Measurements from ENCODE around the gene RSPO1.
"Not testable (repeated sequence)": the region's sequence is repeated elsewhere in the genome, so short reads cannot be mapped to it uniquely, and the experiment has no call there.

Gene RSPO1

DNA sequence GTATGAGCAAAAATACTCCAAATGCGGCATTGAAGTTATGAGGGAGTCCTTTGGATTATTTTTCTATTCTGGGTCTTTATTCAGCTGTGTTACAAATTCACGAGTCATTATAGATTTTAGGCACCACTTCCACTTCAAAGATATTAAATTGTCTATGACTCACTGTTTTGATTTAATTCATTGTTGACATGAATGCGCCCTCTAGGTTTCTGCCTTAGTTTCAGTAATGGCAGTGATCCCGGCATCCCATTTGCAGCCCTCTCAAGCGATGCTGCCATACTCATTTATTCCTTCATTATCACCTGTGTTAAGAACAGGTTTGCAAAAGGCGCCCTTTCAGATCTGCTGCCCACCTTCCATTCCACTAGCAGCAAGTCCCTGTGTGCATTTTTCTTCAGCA lies 14.0 kb downstream of the RSPO1 start:
- no peak for DNase-seq (ENCODE audit: low read depth in 2 of 2)

DNA sequence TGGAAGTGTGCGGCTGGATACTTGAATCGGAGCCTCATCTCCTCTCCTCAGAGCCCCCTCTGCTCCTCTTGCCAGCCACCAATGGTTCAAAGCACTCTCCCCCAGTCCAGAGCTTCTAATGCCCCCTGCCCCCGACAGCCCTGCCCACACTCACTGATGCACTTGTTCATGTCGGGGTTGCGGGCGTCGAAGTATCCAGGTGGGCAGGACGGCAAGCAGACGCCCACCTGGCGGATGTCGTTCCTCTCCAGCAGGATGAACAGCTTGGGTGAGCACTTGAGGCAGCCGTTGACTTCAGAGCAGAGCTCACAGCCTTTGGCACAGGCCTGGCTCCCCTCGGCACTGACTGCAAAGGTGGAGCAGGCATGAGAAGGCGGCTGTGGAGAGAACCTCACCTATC lies 18.4 kb downstream of the RSPO1 start:
- no peak for DNase-seq (ENCODE audit: low read depth in 2 of 2)

DNA sequence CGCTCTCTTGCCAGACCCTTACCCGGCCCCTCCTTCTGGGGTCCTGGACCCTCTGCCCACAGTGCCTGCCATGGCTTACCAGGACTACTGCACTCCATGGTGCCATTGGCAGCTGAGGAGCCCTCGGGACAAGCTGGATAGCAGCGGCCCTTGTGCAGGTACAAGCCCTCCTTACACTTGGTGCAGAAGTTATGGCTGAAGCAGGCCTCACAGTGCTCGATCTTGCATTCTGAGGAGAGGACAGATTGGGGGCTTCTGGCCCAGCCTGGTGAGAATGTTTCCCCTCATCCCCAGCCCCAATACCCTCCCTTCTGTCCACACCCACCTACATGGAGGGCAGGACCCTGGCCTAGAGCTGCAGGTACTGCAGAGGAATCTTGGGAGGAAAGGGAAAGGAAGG lies 20.6 kb downstream of the RSPO1 start:
- DNase-seq (ENCODE audit: low read depth in 2 of 2) = no peak

DNA sequence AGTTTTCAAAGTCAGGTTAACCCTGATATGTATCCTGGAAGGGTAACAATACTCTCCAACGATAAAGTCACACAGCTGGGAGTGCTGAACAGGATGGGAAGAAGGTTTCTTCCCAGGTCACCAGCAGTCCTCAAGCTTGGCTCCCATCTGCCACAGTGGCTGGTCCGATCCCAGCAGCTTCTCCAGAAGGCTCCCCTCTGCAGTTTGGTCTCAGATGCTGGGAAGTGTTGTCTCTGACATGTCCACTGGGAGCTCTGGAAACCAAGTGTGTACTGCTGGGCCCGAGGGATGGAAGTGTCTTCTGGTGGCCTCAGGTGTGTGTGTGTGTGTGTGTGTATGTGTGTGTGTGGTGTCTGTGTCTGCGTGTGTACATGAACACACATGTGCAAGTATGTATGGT lies 22.5 kb downstream of the RSPO1 start:
- DNase-seq (ENCODE audit: low read depth in 2 of 2) = no peak

DNA sequence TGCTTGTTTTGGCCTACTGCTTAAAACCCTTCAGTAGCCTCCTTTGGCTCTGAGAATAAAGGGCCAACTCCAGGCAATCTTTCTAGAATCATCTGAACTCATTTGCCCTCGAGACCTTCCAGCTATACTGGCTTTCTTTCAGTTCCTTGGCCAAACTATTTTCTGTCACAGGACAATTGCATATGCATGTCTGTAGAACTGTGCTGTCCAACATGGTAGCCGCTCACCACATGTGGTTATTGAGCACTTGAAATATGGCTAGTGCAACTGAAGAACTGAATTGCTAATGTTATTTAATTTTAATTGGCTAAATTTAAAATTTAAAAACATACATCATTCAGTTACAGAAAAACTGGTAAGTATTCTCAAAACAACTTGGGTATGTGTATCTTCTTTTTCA lies 24.7 kb downstream of the RSPO1 start:
- DNase-seq (ENCODE audit: low read depth in 2 of 2) = no peak

DNA sequence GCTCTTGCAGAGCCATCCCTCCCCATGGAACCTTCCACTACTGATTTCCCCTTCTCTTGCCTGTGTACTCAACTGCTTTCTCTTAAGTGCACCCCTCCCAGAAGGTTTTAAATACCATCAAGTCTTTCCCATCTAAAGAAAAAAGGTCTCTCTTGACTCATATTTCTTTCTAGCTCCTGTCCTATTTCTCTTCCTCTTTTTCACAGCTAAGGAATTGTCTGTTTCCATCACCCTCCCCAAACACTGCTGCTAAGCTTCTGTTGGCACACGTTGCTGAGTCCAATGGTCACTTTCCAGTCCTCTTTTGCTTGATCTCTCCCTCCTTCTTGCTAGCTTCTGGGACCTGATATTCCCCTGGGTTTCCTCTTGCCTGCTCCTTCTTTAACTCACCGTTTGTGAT lies 25.7 kb downstream of the RSPO1 start:
- no peak for DNase-seq (ENCODE audit: low read depth in 2 of 2)

DNA sequence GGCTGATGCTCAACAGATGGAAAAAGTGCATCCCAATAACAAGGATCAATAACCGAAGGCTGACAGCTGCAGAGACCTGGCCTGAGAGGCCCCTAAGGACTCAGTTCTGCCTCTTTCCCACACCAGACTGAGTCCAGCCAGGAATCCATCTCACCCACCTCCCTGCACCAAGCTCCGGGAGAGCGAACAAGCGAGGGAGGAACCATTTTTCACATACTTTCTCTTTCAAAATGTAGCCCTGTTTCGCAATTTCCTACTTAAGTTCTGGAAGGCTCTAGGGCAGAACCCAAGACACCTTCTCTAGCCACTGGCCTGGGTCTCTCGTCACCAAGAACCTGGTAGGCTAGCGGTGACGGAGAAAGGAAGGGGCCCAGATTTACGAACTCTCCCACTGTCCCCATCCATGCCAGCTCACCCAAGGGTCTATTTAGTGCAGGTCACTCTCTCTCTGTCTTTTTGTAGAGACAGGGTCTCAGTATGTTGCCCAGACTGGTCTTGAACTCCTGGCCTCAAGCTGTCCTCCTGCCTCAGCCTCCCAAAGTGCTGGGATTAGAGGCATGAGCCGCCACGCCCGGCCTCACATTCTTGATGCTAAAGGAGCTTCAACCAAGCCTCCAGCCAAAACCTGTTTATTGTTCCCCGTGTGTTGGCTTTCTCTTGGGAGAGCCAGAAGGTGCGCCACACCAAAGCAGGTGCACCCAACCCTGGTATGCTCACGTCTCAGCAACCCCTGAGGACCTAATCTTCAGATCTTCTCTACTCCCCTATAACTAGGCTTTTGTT lies 28.0 kb downstream of the RSPO1 start:
- DNase-seq (ENCODE audit: low read depth in 2 of 2) = no peak

DNA sequence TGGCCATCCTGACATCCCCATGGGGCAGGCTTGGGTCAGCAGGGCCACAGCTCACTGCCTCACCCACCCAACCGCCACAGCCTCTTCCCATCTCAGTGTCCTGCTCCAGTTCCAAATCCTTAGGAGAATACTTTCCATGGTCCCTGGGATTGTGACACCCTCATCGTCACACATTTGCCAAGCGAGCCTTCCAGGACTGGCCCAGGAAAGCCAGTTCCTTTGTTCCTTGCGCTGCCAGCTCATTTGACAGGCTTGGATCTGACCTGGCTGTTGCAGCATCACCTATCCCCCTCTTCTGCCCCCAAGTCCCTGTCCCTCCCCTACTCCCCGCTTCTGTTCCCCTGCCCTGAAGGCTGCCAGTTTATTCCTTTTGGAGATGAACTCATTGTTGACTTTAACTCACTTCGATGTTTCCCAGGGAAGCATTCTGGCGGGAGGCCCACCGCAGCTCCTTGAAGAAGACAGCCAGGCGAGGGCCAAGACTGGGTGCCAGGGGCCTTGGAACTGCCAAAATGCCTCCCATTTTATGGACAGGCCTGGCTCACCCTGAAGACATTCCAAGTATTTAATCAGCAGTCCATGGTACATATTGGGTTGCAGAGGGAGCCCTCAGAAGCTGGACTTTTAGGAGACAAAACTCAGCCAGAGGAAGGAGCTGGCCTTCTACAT lies 28.8 kb downstream of the RSPO1 start:
- no peak for DNase-seq (ENCODE audit: low read depth in 2 of 2)

DNA sequence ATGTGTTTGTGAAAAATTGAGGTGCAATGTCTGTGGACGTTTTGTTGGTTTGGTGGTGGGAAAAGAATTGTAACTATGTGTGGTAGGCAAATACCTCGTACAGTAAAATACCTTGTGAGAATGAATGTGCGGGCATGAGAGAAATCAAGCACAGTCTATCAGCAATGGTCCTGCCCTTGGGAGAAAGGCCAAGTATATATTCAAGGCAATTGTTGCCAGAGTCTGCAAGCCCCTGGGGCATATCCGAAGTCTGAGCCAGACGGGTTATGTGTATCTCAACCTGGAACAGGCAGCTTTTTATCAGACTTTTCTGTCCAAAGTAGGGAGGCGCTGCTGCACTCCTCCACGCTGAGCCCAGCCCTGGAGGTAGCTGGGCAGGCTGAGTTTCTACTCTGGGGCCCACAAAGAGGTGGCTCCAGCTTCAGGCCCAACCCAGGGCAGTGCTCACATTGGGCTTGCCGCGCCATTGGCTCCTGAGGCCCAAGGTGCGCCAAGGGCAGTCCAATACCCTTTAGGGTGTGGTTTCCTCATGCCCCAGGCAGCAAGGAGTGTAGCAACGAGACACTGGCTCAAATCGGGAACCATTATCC lies 29.5 kb downstream of the RSPO1 start:
- DNase-seq (ENCODE audit: low read depth in 2 of 2) = no peak

DNA sequence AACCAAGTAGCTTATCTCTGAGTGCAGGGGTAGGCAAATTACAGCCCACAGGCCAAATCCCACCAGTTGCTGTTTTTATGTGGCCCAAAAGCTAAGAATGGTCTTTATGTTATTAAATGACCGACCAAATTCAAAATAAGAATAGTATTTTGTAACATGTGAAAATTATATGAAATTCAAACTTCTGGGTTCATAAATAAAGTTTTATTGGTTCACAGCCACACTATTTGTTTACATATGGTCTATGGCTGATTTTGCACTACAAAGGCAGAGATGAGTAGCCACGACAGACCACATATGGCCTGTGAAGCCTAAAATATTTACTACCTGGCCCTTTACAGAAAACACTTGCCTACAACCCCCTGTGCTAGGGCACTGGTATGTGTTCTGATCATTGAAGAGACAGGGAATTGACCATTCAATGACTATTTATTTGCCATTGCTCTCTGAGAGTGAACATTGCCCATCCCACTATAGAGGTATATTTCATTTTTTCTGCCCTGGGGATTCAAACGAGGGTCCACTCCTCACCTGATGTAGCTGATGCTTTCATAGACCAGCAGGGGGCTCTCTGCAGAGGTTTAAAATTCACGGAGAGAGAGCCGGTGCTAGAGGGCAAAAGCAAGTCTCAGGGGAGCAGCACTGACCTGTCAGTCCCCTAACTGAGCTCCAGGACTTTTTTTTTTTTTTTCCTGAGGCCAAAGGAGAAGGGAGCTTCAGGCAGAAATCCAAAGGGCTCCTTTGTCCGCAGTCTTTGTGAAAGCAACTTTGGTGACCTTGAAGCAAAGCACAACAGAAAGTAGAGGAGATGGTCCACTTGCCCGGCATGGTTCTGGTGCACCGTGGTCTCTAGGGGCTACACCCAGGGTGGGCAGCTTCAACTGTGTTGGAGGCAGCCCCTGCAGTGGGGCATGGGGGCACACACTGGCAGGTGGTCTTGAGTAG lies 31.7 kb downstream of the RSPO1 start:
- no peak for DNase-seq (ENCODE audit: low read depth in 2 of 2)

DNA sequence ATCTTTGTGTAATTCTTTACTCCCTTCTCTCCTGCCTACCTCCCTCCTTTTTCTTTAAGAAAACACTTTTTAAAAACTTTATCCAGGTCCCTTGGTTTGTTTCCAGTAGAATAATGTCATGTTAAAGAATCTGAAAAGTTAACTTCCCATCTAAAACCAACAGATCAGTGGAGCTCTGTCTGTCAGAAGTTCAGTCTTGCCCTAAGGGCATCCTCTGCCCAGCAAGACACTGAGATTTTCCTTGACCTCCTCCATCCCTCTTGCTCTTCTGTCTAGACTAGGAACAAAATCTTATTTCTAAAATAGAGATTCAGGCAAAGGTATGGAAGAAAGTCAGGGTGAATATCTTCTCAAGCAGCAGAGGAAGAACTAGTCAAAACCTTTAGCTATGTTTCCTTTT lies 33.3 kb downstream of the RSPO1 start:
- no peak for DNase-seq (ENCODE audit: low read depth in 2 of 2)

DNA sequence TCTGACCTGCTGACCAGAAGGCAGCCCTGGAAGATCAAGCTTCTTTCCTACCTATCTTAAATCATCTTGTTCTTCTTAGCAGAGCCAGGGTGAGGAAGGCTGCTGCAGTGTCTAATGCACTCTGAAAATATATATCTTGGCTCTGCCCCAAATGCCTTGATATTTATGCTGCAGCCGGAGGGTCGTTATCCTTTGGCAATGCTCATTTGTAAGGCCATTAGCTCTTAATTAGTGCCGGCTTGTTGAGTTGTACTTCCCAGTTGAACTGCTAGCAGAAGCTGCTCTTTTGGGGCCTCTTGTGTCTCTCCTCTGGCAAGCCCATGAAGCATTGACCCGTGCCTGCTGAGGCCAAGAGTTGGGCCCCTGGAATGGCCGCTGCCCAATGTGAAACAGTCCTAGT lies 34.8 kb downstream of the RSPO1 start:
- no peak for DNase-seq (ENCODE audit: low read depth in 2 of 2)

DNA sequence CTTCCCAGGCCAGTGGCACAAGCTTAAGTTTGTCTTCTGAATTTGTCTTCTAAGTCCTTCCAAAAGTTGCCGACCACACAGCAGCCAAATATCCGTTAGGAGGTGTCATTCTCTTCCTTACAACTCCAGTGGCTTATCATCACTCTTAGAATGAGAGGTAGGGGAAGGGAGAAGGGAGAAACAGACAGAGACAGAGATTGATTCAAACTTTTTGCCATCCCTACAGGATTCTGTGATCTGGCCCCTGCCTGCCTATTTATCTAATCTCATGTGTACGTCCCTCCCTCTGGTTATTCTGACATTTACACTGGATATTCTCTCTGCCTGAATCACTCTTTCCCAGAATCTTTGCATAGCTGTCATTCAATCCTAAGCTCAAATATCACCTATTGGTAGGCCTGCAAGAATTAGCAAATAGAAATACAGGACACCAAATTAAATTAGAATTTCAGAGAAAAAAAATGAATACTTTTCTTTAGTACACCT lies 38.5 kb downstream of the RSPO1 start:
- DNase-seq (ENCODE audit: low read depth in 2 of 2) = no peak

DNA sequence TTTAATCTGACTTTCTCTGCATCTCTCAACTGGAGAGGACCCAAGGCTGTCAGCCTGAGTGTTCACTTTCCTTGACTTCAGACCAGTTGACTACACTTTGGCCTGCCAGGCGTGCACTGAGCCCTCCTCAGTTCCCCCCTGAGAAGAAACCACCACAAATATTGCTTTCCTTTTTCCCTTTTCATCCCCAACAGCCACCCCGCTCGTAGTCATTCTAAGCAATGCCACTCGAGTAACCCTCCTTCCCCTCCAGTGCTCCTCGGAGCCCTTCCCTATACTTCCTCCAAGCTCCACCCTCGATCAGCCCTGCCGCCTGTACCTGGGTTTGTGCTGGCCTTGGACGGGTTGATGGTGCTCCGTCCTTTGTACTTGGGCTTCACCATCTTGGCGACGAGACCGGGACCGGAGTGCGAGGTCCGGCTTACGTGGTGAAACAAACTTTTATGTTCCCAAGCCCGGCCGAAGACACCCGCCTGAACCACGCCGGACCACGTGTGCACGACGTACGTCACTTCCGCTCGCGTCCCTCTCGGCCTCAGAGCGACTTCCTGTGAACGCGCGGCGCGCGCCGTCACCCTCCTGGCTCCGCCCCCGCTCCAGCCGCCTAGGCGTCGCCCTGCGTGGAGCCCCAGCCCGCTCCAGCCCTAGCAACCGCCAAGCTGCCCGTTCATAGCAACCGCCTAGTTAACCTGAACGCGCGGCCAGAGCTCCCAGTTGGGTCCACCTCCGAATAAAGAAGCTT lies 39.1 kb downstream of the RSPO1 start, which contains the start of gene GNL2:
TSS of gene GNL2 (minus strand) at position 498 of the 742 bp plus-strand sequence. CDS start at position 383, 115 bp downstream.
- DNase-seq (ENCODE audit: low read depth in 2 of 2) = peak; percentile 90 to 92

DNA sequence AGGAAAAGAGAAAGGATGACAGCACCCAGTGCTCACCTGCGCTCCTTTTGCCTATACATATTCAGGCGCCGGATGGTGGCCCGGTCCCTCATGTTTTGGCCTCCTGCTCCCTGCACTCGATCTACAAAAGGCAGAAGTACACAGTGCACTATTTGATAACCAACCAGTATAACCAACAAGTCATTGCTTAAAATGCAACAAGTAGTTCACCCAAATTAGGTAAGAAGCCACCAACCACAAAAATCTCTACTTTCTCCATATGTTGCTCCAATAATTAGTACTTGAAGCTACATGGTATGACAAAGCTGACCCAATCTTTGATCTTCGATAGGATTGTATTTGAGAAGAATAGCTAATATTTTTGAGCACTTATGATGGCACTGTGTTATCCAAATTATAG lies 41.0 kb downstream of the RSPO1 start:
- no peak for DNase-seq (ENCODE audit: low read depth in 2 of 2)

DNA sequence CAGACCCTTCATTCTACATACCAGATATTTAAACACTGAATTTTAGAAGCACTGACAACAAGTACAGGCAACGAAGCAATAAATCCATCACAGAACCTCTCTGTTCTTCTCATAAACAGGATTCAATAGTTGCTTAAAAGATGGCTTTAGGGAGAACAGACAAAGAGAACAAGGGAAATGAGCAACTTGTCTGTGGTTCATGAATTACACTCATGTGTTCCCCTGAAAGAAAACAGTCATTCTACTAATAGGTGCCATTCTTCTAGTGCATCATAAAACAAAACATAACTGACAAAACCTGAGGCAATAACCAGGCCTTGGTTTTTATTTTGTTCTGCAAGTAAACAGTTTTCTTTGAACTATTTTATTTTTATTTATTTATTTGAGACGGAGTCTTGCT lies 45.8 kb downstream of the RSPO1 start:
- no peak for DNase-seq (ENCODE audit: low read depth in 2 of 2)

DNA sequence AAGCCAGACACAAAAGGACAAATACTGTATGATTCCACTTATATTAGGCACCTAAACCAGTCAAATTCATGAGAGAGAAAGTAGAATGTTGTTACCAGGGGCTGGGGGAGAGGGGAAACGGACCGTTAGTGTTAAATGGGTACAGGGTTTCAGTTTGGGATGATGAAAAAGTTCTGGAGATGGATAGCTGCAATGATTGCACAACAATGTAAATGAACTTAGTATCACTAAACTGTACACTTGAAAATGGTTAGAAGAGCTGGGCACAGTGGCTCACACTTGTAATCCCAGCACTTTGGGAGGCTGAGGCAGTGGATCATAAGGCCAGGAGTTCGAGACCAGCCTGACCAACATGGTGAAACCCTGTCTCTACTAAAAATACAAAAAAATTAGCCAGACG lies 50.1 kb downstream of the RSPO1 start:
- DNase-seq (ENCODE audit: low read depth in 2 of 2) = not testable (repeated sequence)

DNA sequence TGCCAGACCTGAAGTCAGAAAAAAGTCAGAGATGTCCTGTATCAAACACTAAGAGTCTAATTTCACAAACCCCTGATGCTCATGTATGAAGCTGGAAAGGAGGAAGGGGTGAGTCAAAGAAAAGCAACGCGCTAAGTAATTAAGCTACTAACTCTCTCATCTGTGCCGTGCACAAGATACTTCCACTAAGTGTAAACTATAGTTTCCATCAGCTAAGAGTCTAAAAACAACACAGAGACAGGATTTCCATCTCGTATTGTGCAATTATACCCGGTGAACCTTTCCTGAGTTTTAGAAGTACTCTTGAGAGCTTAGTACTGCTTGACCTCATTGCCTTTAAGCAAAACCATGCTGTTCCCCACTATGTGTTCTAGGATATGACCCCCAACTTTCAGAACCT lies 59.0 kb downstream of the RSPO1 start:
- DNase-seq (ENCODE audit: low read depth in 2 of 2) = no peak

DNA sequence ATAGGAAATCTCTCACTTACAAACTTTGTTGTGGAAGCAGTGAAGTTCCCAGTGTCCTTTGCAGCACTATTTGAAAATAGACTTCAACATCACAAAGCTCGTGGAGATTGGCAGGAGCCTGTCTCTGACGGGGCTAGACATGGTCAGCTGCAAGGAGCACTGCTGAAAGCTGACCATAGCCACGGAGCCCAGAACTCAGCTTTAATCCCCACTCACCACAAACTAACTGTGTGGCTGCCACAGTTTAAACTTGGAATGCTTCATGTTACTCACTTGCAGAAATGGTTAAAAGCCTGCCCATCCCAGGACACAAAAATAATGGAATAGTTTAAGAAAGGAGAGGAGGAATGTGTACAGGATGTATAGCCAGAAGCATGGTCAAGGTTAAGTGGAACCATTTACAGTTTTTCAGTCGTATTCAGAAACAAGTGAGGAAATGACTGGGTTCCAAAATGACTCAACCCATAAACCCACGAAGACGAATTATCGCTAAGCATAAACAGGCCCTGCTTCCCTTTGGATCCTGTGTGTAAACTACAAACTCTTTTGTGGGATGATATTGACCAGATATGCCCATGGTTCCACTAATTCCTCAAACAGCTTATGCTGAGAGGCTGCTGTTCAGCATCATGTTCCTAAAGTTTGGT lies 59.7 kb downstream of the RSPO1 start:
- DNase-seq (ENCODE audit: low read depth in 2 of 2) = no peak

DNA sequence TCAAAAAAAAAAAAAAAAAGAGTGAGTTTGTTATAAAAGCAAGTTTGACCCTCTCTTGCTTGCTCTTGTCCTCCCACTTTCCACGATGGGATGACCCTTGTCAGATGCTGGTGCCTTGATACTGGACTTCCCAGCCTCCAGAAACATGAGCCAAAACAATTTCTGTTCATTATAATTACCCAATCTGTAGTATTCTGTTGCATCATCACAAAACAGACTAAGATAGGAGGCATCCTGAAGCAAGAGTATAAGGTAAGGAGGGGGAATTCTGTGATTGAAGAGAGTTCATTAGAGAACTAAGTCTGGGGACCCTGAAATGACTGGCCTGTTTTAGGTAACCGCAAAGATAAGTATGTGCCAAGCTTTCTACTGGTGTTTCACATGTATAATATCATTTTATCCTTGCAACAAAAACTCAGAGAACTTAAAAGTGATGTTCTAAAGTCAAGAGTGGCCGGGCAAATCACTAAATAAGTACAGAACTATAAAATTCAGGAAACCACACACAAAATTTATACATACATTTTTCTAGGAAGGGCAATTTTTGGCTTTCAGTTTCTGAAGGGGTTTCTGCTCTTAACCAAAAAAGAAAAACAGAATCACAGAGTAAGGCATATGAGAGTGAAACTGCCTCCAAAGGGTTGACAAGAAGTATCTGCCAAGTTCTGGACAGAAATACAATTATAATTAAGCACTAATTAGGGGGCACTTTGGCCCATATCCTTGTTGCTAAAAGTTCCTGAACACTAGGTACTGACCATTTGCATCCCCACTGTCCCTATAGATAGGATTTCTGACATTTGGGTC lies 64.0 kb downstream of the RSPO1 start:
- DNase-seq (ENCODE audit: low read depth in 2 of 2) = no peak
